Urinary bladder (tissue), 4 donors: ENCODE measurements around the gene CFAP299. TPM values are rescaled to one million over a fixed set of nuclear protein-coding genes. Genes with fewer than 3 reads are reported as not detected.

Experiments used
- DNase-seq: peaks from one replicate; pipeline ENCODE4 v3.0.0-alpha.2; 2015; ENCODE audit errors: extremely low spot score
- H3K27ac ChIP-seq: one replicate; pipeline ENCODE4 v1.5.1; 2013; ENCODE audit warnings: low read depth, mild to moderate bottlenecking, moderate library complexity
- H3K36me3 ChIP-seq: one replicate; pipeline ENCODE4 v1.6.1; 2013; ENCODE audit warnings: mild to moderate bottlenecking, moderate library complexity; ENCODE audit not compliant: insufficient read depth
- H3K4me1 ChIP-seq: one replicate; pipeline ENCODE4 v1.6.1; 2013; ENCODE audit warnings: mild to moderate bottlenecking, moderate library complexity; ENCODE audit not compliant: insufficient read depth
- H3K4me3 ChIP-seq: one replicate; pipeline ENCODE4 v1.5.1; 2013; ENCODE audit warnings: low read depth, low read length
- WGBS: extraction: QIAGEN DNeasy Blood & Tissue Kit; methylation state at CpG from one replicate; pipeline ENCODE4 v1.1.7; 2013; 5-methylcytosine and 5-hydroxymethylcytosine counted together
- polyA plus RNA-seq: library from polyadenylated mRNA; stranded (reverse); fragments of 200-250 nt; gene quantifications from one replicate; pipeline ENCODE4 v1.2.3, GENCODE V29; 2013
- total RNA-seq: library from RNA; depleted of rRNA; stranded (reverse); fragments of >200 nt; gene quantifications from one replicate; pipeline ENCODE4 v1.2.3, GENCODE V29; 2014
- donor health status: healthy with polysubstance abuse.
- donor health status: healthy.

Gene CFAP299
- total and polyA plus RNA-seq, 2 donors, result not detected

- H3K4me3 ChIP-seq, result no peak overlapping the region
- WGBS, result 69% methylated on average over 3 of the region's 3 CpGs
- DNase-seq, result no peak
- no peak overlapping the region for H3K27ac ChIP-seq
- no peaks in the 10 kb centered on the region for H3K36me3 ChIP-seq
- H3K4me1 ChIP-seq, result no peaks in the 10 kb centered on the region
Observed at GRCh38 chr4:80811406-80811805, 475.9 kb downstream of the CFAP299 start.

GRCh38 chr4:80812145-80812544 is 476.6 kb downstream of the CFAP299 start:
- Histone ChIP-seq H3K36me3 (no peaks in the 10 kb centered on the region), H3K27ac (no peak overlapping the region), H3K4me3 (no peak overlapping the region), H3K4me1 (no peaks in the 10 kb centered on the region)
- DNase-seq, result no peak

GRCh38 chr4:80814266-80814665 is 478.7 kb downstream of the CFAP299 start:
- no peak overlapping the region for H3K4me3 ChIP-seq
- H3K4me1 ChIP-seq, result no peaks in the 10 kb centered on the region

GRCh38 chr4:80831383-80832361 is 496.1 kb downstream of the CFAP299 start:
- WGBS, result 75% methylated on average over 5 of the region's 5 CpGs
- no peaks in the 10 kb centered on the region for H3K4me1 ChIP-seq
- no peak overlapping the region for H3K4me3 ChIP-seq
- H3K36me3 ChIP-seq, result no peaks in the 10 kb centered on the region
- no peak overlapping the region for H3K27ac ChIP-seq
- DNase-seq, result no peak

More at GRCh38 chr4:80814266-80814665, 478.7 kb downstream of the CFAP299 start:
- 50% methylated on average over 5 of the region's 5 CpGs for whole genome bisulfite sequencing
- DNase-seq, result no peak
- Histone ChIP-seq H3K27ac (no peak overlapping the region), H3K36me3 (no peaks in the 10 kb centered on the region)

- no peak for DNase-seq
- no peaks in the 10 kb centered on the region for H3K36me3 ChIP-seq
- no peaks in the 10 kb centered on the region for H3K4me1 ChIP-seq
- no peak overlapping the region for H3K4me3 ChIP-seq
- 73% methylated on average over 1 of the region's 1 CpG for WGBS
- no peak overlapping the region for H3K27ac ChIP-seq
Observed at GRCh38 chr4:80839281-80839680, 503.8 kb downstream of the CFAP299 start.

GRCh38 chr4:80839792-80840191 is 504.3 kb downstream of the CFAP299 start:
- no peak overlapping the region for H3K4me3 ChIP-seq
- DNase-seq, result no peak
- H3K27ac ChIP-seq, result no peak overlapping the region
- H3K4me1 ChIP-seq, result no peaks in the 10 kb centered on the region
- no peaks in the 10 kb centered on the region for H3K36me3 ChIP-seq

GRCh38 chr4:80840396-80840795 is 504.9 kb downstream of the CFAP299 start:
- no peak overlapping the region for H3K4me3 ChIP-seq
- DNase-seq, result no peak
- no peaks in the 10 kb centered on the region for H3K36me3 ChIP-seq
- H3K4me1 ChIP-seq, result no peaks in the 10 kb centered on the region
- 14% methylated on average over 1 of the region's 1 CpG for WGBS
- no peak overlapping the region for H3K27ac ChIP-seq

GRCh38 chr4:80841587-80842281 is 506.2 kb downstream of the CFAP299 start:
- H3K4me1 ChIP-seq, result no peaks in the 10 kb centered on the region
- 56% methylated on average over 2 of the region's 2 CpGs for WGBS
- no peak for DNase-seq
- H3K27ac ChIP-seq, result no peak overlapping the region
- H3K4me3 ChIP-seq, result no peak overlapping the region
- H3K36me3 ChIP-seq, result no peaks in the 10 kb centered on the region

- Histone ChIP-seq H3K4me3 (no peak overlapping the region), H3K27ac (no peak overlapping the region)
- DNase-seq, result no peak
Observed at GRCh38 chr4:80846210-80846609, 510.7 kb downstream of the CFAP299 start.

GRCh38 chr4:80852061-80852460 is 516.5 kb downstream of the CFAP299 start:
- DNase-seq, result no peak
- no peak overlapping the region for H3K27ac ChIP-seq
- no peak overlapping the region for H3K4me3 ChIP-seq
- H3K4me1 ChIP-seq, result no peaks in the 10 kb centered on the region
- WGBS, result 59% methylated on average over 2 of the region's 2 CpGs
- no peaks in the 10 kb centered on the region for H3K36me3 ChIP-seq

More at GRCh38 chr4:80846210-80846609, 510.7 kb downstream of the CFAP299 start:
- no peaks in the 10 kb centered on the region for H3K36me3 ChIP-seq
- no peaks in the 10 kb centered on the region for H3K4me1 ChIP-seq

GRCh38 chr4:80873571-80873970 is 538.0 kb downstream of the CFAP299 start:
- Histone ChIP-seq H3K4me1 (no peaks in the 10 kb centered on the region), H3K36me3 (no peaks in the 10 kb centered on the region), H3K27ac (no peak overlapping the region), H3K4me3 (no peak overlapping the region)
- WGBS, result 99% methylated on average over 1 of the region's 1 CpG
- no peak for DNase-seq

GRCh38 chr4:80874979-80875378 is 539.4 kb downstream of the CFAP299 start:
- 95% methylated on average over 2 of the region's 2 CpGs for WGBS
- Histone ChIP-seq H3K4me1 (no peaks in the 10 kb centered on the region), H3K27ac (no peak overlapping the region), H3K4me3 (no peak overlapping the region), H3K36me3 (no peaks in the 10 kb centered on the region)
- DNase-seq, result no peak

- no peak overlapping the region for H3K27ac ChIP-seq
- 95% methylated on average over 3 of the region's 3 CpGs for WGBS
Observed at GRCh38 chr4:80875642-80876041, 540.1 kb downstream of the CFAP299 start.

GRCh38 chr4:80876810-80877209 is 541.3 kb downstream of the CFAP299 start:
- Histone ChIP-seq H3K4me1 (no peaks in the 10 kb centered on the region), H3K27ac (no peak overlapping the region), H3K36me3 (no peaks in the 10 kb centered on the region), H3K4me3 (no peak overlapping the region)
- DNase-seq, result no peak

More at GRCh38 chr4:80875642-80876041, 540.1 kb downstream of the CFAP299 start:
- DNase-seq, result no peak
- Histone ChIP-seq H3K4me1 (no peaks in the 10 kb centered on the region), H3K4me3 (no peak overlapping the region), H3K36me3 (no peaks in the 10 kb centered on the region)
